ENCODE data around the gene MAP6. TPM values are rescaled to one million over a fixed set of nuclear protein-coding genes. Genes with fewer than 3 reads are reported as not detected.

Gene MAP6
- total RNA-seq, 1 donor from 2014 or later, result 0.92 TPM

DNA sequence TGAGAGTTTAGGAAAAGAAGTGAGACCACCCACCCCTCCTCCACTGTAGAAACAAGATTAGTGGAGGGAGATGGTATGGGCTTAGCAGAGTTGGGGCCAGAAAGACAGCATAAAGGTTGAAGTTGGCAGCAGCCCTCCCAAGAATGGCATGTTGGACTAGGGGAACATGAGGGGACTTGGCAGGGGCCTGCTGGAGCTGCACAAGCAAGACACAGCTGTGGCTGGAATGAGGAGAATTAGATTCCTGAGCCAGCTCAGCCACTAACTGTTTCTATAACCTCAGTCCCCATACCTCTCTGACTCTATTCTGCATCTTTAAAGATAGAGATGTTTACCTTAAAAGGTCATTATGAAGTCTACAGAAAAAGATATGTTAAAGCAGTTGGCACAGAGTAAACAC, 13.2 kb downstream of the MAP6 start:
- DNase-seq (ENCODE audit: low spot score in 2 of 2, unreplicated experiment in 2 of 2), result no peak
- H3K4me1 Mint-ChIP-seq, result peaks cover 30% of the 10 kb centered on the region
- H3K27ac Mint-ChIP-seq, result peak overlapping the region; percentile 32
- no peaks in the 10 kb centered on the region for H3K9me3 Mint-ChIP-seq
- peaks cover 18% of the 10 kb centered on the region for H3K27me3 Mint-ChIP-seq (ENCODE audit: low read depth)
- TF ChIP-seq CTCF (IDR thresholded peaks at IDR 0.05; ENCODE audit: unreplicated experiment), result no peak
- no peaks in the 10 kb centered on the region for H3K36me3 Mint-ChIP-seq
- H3K4me3 Mint-ChIP-seq, result no peak overlapping the region

GRCh38 chr11:75654314-75654713, 14.5 kb downstream of the MAP6 start:
- no peaks in the 10 kb centered on the region for H3K36me3 Mint-ChIP-seq
- peaks cover 30% of the 10 kb centered on the region for H3K4me1 Mint-ChIP-seq
- peaks cover 18% of the 10 kb centered on the region for H3K27me3 Mint-ChIP-seq (ENCODE audit: low read depth)
- H3K4me3 Mint-ChIP-seq, result no peak overlapping the region
- H3K27ac Mint-ChIP-seq, result peak overlapping the region; percentile 15
- DNase-seq (ENCODE audit: low spot score in 2 of 2, unreplicated experiment in 2 of 2), result no peak
- H3K9me3 Mint-ChIP-seq, result no peaks in the 10 kb centered on the region
- TF ChIP-seq CTCF (IDR thresholded peaks at IDR 0.05; ENCODE audit: unreplicated experiment), result no peak

DNA sequence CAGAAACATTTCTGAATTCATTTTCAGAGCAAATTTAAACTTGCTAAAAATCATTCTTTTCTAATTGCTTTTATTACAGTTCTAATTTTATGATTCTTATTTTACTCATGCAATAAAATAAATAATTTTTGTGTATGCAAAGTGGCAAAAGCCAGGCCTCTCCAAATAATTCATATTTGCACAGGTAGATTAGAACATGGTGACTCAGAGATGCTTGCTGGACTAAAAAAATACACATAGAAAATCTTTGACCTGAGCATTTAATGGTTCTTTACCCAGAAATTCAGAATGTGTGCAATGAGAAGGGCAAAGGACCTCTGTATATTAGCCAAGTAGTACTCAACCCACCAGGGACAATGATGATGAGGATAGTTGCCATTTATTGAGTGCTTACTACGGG, 15.3 kb downstream of the MAP6 start:
- no peak overlapping the region for H3K4me3 Mint-ChIP-seq
- no peaks in the 10 kb centered on the region for H3K9me3 Mint-ChIP-seq
- H3K27me3 Mint-ChIP-seq (ENCODE audit: low read depth), result peaks cover 15% of the 10 kb centered on the region
- no peak for DNase-seq (ENCODE audit: low spot score in 2 of 2, unreplicated experiment in 2 of 2)
- H3K36me3 Mint-ChIP-seq, result no peaks in the 10 kb centered on the region
- no peak for TF ChIP-seq CTCF (IDR thresholded peaks at IDR 0.05; ENCODE audit: unreplicated experiment)
- H3K27ac Mint-ChIP-seq, result no peak overlapping the region
- peaks cover 30% of the 10 kb centered on the region for H3K4me1 Mint-ChIP-seq

DNA sequence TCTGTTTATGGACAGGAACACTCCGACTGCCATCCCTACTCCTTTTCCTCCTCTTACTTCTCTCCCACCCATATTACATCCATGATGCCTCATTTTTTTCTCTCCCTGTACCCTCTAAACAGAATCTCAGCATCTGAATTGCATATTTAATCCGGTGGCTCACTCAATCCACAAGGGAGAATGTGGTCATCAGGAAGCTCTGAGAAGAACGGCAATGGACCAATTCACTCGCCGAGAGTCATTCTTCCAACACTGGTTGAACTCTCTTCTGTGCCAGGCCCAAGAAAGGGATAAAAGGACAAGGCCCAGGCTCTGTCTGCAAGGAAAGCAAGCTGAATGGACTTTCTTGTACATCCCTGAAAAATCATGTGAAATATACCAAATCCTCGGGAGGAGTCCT, 15.9 kb downstream of the MAP6 start:
- no peak overlapping the region for H3K4me3 Mint-ChIP-seq
- no peaks in the 10 kb centered on the region for H3K36me3 Mint-ChIP-seq
- H3K27ac Mint-ChIP-seq, result no peak overlapping the region
- no peaks in the 10 kb centered on the region for H3K9me3 Mint-ChIP-seq
- no peak for DNase-seq (ENCODE audit: low spot score in 2 of 2, unreplicated experiment in 2 of 2)
- H3K4me1 Mint-ChIP-seq, result peaks cover 30% of the 10 kb centered on the region
- TF ChIP-seq CTCF (IDR thresholded peaks at IDR 0.05; ENCODE audit: unreplicated experiment), result no peak
- H3K27me3 Mint-ChIP-seq (ENCODE audit: low read depth), result peaks cover 10% of the 10 kb centered on the region

- no peak for TF ChIP-seq CTCF (IDR thresholded peaks at IDR 0.05; ENCODE audit: unreplicated experiment)
- Mint-ChIP-seq H3K4me1 (peaks cover 24% of the 10 kb centered on the region), H3K9me3 (no peaks in the 10 kb centered on the region), H3K36me3 (no peaks in the 10 kb centered on the region), H3K27ac (no peak overlapping the region), H3K4me3 (no peak overlapping the region), H3K27me3 (ENCODE audit: low read depth) (peaks cover 10% of the 10 kb centered on the region)
- DNase-seq (ENCODE audit: low spot score in 2 of 2, unreplicated experiment in 2 of 2), result no peak
Observed at GRCh38 chr11:75651218-75651617, 17.6 kb downstream of the MAP6 start.

- DNase-seq (ENCODE audit: low spot score in 2 of 2, unreplicated experiment in 2 of 2), result no peak
- no peak overlapping the region for H3K4me3 Mint-ChIP-seq
- H3K9me3 Mint-ChIP-seq, result no peaks in the 10 kb centered on the region
- TF ChIP-seq CTCF (IDR thresholded peaks at IDR 0.05; ENCODE audit: unreplicated experiment), result no peak
- no peaks in the 10 kb centered on the region for H3K36me3 Mint-ChIP-seq
- peaks cover 21% of the 10 kb centered on the region for H3K4me1 Mint-ChIP-seq
- peaks cover 10% of the 10 kb centered on the region for H3K27me3 Mint-ChIP-seq (ENCODE audit: low read depth)
- no peak overlapping the region for H3K27ac Mint-ChIP-seq
Observed at GRCh38 chr11:75650167-75650723, 18.6 kb downstream of the MAP6 start.
